WERI-Rb-1 (cell line): ENCODE measurements around the gene SOD1.

Source experiments
- DNase-seq: peaks from one replicate; pipeline ENCODE4 v3.0.0-alpha.2; 2020
- H3K27ac ChIP-seq: fragments of 250-450 bp; sonication (Bioruptor Pico); 2 replicates; pipeline ENCODE4 v1.5.1; 2020; ENCODE audit warnings: mild to moderate bottlenecking, moderate library complexity
- H3K27me3 ChIP-seq: fragments of 250-450 bp; sonication (Bioruptor Pico); 2 replicates; pipeline ENCODE4 v1.5.1; 2021; ENCODE audit warnings: mild to moderate bottlenecking, low read depth, moderate library complexity; ENCODE audit not compliant: insufficient read depth, severe bottlenecking
- H3K36me3 ChIP-seq: fragments of 250-450 bp; sonication (Bioruptor Pico); 2 replicates; pipeline ENCODE4 v1.5.1; 2020; ENCODE audit warnings: mild to moderate bottlenecking, moderate library complexity
- H3K4me3 ChIP-seq: 2 replicates; pipeline ENCODE4 v1.5.1; 2011; ENCODE audit warnings: low read depth, mild to moderate bottlenecking, control low read depth, low read length
- H3K9me3 ChIP-seq: fragments of 250-450 bp; sonication (Bioruptor Pico); 2 replicates; pipeline ENCODE4 v1.5.1; 2021; ENCODE audit warnings: mild to moderate bottlenecking, moderate library complexity; ENCODE audit not compliant: severe bottlenecking
- CTCF ChIP-seq: IDR thresholded peaks from 2 replicates; pipeline ENCODE4 v1.5.1; 2011; ENCODE audit warnings: low read depth, mild to moderate bottlenecking, control low read depth, inconsistent platforms, low read length

Gene SOD1

GRCh38 chr21:31659536-31660258 is at the start of gene SOD1:
Gene SOD1, plus strand, starts transcription at chr21:31659693. Its CDS starts 77 bp downstream, at chr21:31659770.
- peak within 1 kb of the TSS; percentile 66 for H3K4me3 ChIP-seq

GRCh38 chr21:31611445-31611844 is 48.0 kb upstream of the SOD1 start:
- no peak overlapping the region for H3K4me3 ChIP-seq
- H3K36me3 ChIP-seq: no peaks in the 10 kb centered on the region
- no peak overlapping the region for H3K27ac ChIP-seq
- no peaks in the 10 kb centered on the region for H3K9me3 ChIP-seq
- TF ChIP-seq CTCF: no peak
- no peak for DNase-seq
- no peaks in the 10 kb centered on the region for H3K27me3 ChIP-seq

More at GRCh38 chr21:31659536-31660258, at the start of gene SOD1:
- Histone ChIP-seq H3K27ac (peak within 1 kb of the TSS; percentile 71), H3K9me3 (no peaks in the 10 kb centered on the region), H3K27me3 (no peaks in the 10 kb centered on the region), H3K36me3 (peaks cover 32% of the 10 kb centered on the region)
- peak; percentile 98 for DNase-seq
- TF ChIP-seq CTCF: no peak

GRCh38 chr21:31612894-31613785 is 46.4 kb upstream of the SOD1 start:
- Histone ChIP-seq H3K4me3 (no peak overlapping the region), H3K9me3 (no peaks in the 10 kb centered on the region), H3K36me3 (no peaks in the 10 kb centered on the region), H3K27ac (no peak overlapping the region), H3K27me3 (no peaks in the 10 kb centered on the region)
- peak; percentile 53 for DNase-seq
- no peak for TF ChIP-seq CTCF

- no peaks in the 10 kb centered on the region for H3K36me3 ChIP-seq
- no peak overlapping the region for H3K27ac ChIP-seq
- TF ChIP-seq CTCF: no peak
- no peaks in the 10 kb centered on the region for H3K27me3 ChIP-seq
- H3K9me3 ChIP-seq: no peaks in the 10 kb centered on the region
- no peak overlapping the region for H3K4me3 ChIP-seq
- DNase-seq: no peak
These were observed 44.8 kb upstream of the SOD1 start for GRCh38 chr21:31614705-31615104.

GRCh38 chr21:31616216-31616615 is 43.3 kb upstream of the SOD1 start:
- H3K27ac ChIP-seq: no peak overlapping the region
- no peaks in the 10 kb centered on the region for H3K9me3 ChIP-seq

More at GRCh38 chr21:31616216-31616615, 43.3 kb upstream of the SOD1 start:
- TF ChIP-seq CTCF: no peak
- Histone ChIP-seq H3K4me3 (no peak overlapping the region), H3K36me3 (no peaks in the 10 kb centered on the region), H3K27me3 (no peaks in the 10 kb centered on the region)
- no peak for DNase-seq
